B cell (primary cell): Measurements from ENCODE around the gene TTC28.

Experiments
- CTCF ChIP-seq: fragments of 200-600 bp; IDR thresholded peaks from one replicate; pipeline ENCODE4 v1.8.0; 2022; ENCODE audit warnings: antibody characterized with exemption, mild to moderate bottlenecking
- EZH2 ChIP-seq: IDR thresholded peaks from 2 replicates; pipeline ENCODE4 v1.6.1; 2012; ENCODE audit warnings: borderline replicate concordance, low read depth, mild to moderate bottlenecking, moderate library complexity, low read length; ENCODE audit not compliant: insufficient read depth, poor library complexity, severe bottlenecking

GRCh38 chr22:28716686-28717085 lies 37.0 kb upstream of the TTC28 start:
- TF ChIP-seq CTCF = no peak
- TF ChIP-seq EZH2 = no peak
